ENCODE measurements around the gene LCORL. TPM values are rescaled to one million over a fixed set of nuclear protein-coding genes. Genes with fewer than 3 reads are reported as not detected.

LCORL gene
- total RNA-seq, 1 donor from 2014 or later: 10.3 TPM

- peak overlapping the region; percentile 97 for H3K4me3 Mint-ChIP-seq (ENCODE audit: unreplicated experiment)
- TF ChIP-seq CTCF (IDR thresholded peaks at IDR 0.05; ENCODE audit: insufficient read depth, low read depth, low read length): no peak
- peak overlapping the region; percentile 73 for H2AFZ ChIP-seq (ENCODE audit: low read depth, low read length)
- no peaks in the 10 kb centered on the region for H3K9me3 ChIP-seq (ENCODE audit: insufficient read depth, low read depth, low read length)
- DNase-seq (ENCODE audit: low read depth): no peak
- peaks cover 6% of the 10 kb centered on the region for H3K27me3 ChIP-seq (ENCODE audit: insufficient read depth, low read length)
- no peaks in the 10 kb centered on the region for H3K4me1 Mint-ChIP-seq (ENCODE audit: low read depth, unreplicated experiment)
- peak overlapping the region; percentile 42 for H3K27ac Mint-ChIP-seq (ENCODE audit: unreplicated experiment)
- H4K20me1 ChIP-seq (ENCODE audit: insufficient read depth, low read length): peaks cover 16% of the 10 kb centered on the region
- no peaks in the 10 kb centered on the region for H3K9me3 Mint-ChIP-seq (ENCODE audit: unreplicated experiment)
- peak overlapping the region; percentile 86 for H3K4me3 ChIP-seq (ENCODE audit: insufficient read depth, low read depth, low read length)
- peaks cover 11% of the 10 kb centered on the region for H3K27me3 Mint-ChIP-seq (ENCODE audit: low read depth, unreplicated experiment)
- H3K36me3 Mint-ChIP-seq (ENCODE audit: low read depth, unreplicated experiment): no peaks in the 10 kb centered on the region
- H3K27ac ChIP-seq (ENCODE audit: low read depth, low read length): peak overlapping the region; percentile 36
- H3K4me1 ChIP-seq (ENCODE audit: insufficient read depth, low read length): peaks cover 4% of the 10 kb centered on the region
- peak overlapping the region; percentile 82 for H3K9ac ChIP-seq (ENCODE audit: low read length)
- H3K4me2 ChIP-seq (ENCODE audit: low read length): peak overlapping the region; percentile 99
- peaks cover 55% of the 10 kb centered on the region for H3K79me2 ChIP-seq (ENCODE audit: insufficient read depth, low read length)
- FAIRE-seq: no peak
- H3K36me3 ChIP-seq (ENCODE audit: insufficient read depth, low read length): no peaks in the 10 kb centered on the region
Measured at GRCh38 chr4:18020145-18020670, 1.3 kb downstream of the LCORL start.

GRCh38 chr4:18014269-18014668, 7.3 kb downstream of the LCORL start:
- FAIRE-seq (no peak), DNase-seq (ENCODE audit: low read depth) (no peak)
- H4K20me1 ChIP-seq (ENCODE audit: insufficient read depth, low read length): peaks cover 31% of the 10 kb centered on the region
- no peaks in the 10 kb centered on the region for H3K36me3 ChIP-seq (ENCODE audit: insufficient read depth, low read length)
- no peak overlapping the region for H3K9ac ChIP-seq (ENCODE audit: low read length)
- no peak overlapping the region for H3K4me3 Mint-ChIP-seq (ENCODE audit: unreplicated experiment)
- no peaks in the 10 kb centered on the region for H3K9me3 ChIP-seq (ENCODE audit: insufficient read depth, low read depth, low read length)
- H3K4me1 ChIP-seq (ENCODE audit: insufficient read depth, low read length): no peaks in the 10 kb centered on the region
- TF ChIP-seq CTCF (IDR thresholded peaks at IDR 0.05; ENCODE audit: insufficient read depth, low read depth, low read length) (no peak), EZH2 (IDR thresholded peaks at IDR 0.05; ENCODE audit: insufficient read depth, low read length) (no peak)
- H3K9me3 Mint-ChIP-seq (ENCODE audit: unreplicated experiment): no peaks in the 10 kb centered on the region
- no peak overlapping the region for H3K4me3 ChIP-seq (ENCODE audit: insufficient read depth, low read depth, low read length)
- H2AFZ ChIP-seq (ENCODE audit: low read depth, low read length): no peak overlapping the region
- no peaks in the 10 kb centered on the region for H3K27me3 ChIP-seq (ENCODE audit: insufficient read depth, low read length)
- peaks cover 8% of the 10 kb centered on the region for H3K4me1 Mint-ChIP-seq (ENCODE audit: low read depth, unreplicated experiment)
- no peaks in the 10 kb centered on the region for H3K36me3 Mint-ChIP-seq (ENCODE audit: low read depth, unreplicated experiment)
- no peak overlapping the region for H3K27ac ChIP-seq (ENCODE audit: low read depth, low read length)
- H3K27ac Mint-ChIP-seq (ENCODE audit: unreplicated experiment): no peak overlapping the region
- peaks cover 95% of the 10 kb centered on the region for H3K79me2 ChIP-seq (ENCODE audit: insufficient read depth, low read length)
- H3K27me3 Mint-ChIP-seq (ENCODE audit: low read depth, unreplicated experiment): no peaks in the 10 kb centered on the region
- no peak overlapping the region for H3K4me2 ChIP-seq (ENCODE audit: low read length)

GRCh38 chr4:18012807-18013462, 8.6 kb downstream of the LCORL start:
- peak; percentile 65 for FAIRE-seq

More at GRCh38 chr4:18012807-18013462, 8.6 kb downstream of the LCORL start:
- H3K4me1 Mint-ChIP-seq (ENCODE audit: low read depth, unreplicated experiment): peaks cover 8% of the 10 kb centered on the region
- H3K9me3 ChIP-seq (ENCODE audit: insufficient read depth, low read depth, low read length): no peaks in the 10 kb centered on the region
- H3K4me1 ChIP-seq (ENCODE audit: insufficient read depth, low read length): no peaks in the 10 kb centered on the region
- H3K9me3 Mint-ChIP-seq (ENCODE audit: unreplicated experiment): no peaks in the 10 kb centered on the region
- H3K27ac Mint-ChIP-seq (ENCODE audit: unreplicated experiment): no peak overlapping the region
- H3K79me2 ChIP-seq (ENCODE audit: insufficient read depth, low read length): peaks cover 94% of the 10 kb centered on the region
- H3K4me3 Mint-ChIP-seq (ENCODE audit: unreplicated experiment): no peak overlapping the region
- H2AFZ ChIP-seq (ENCODE audit: low read depth, low read length): no peak overlapping the region
- H3K4me3 ChIP-seq (ENCODE audit: insufficient read depth, low read depth, low read length): no peak overlapping the region
- peaks cover 34% of the 10 kb centered on the region for H4K20me1 ChIP-seq (ENCODE audit: insufficient read depth, low read length)
- H3K27me3 Mint-ChIP-seq (ENCODE audit: low read depth, unreplicated experiment): no peaks in the 10 kb centered on the region
- no peak overlapping the region for H3K4me2 ChIP-seq (ENCODE audit: low read length)
- no peak overlapping the region for H3K27ac ChIP-seq (ENCODE audit: low read depth, low read length)
- H3K27me3 ChIP-seq (ENCODE audit: insufficient read depth, low read length): no peaks in the 10 kb centered on the region
- DNase-seq (ENCODE audit: low read depth): no peak
- H3K36me3 ChIP-seq (ENCODE audit: insufficient read depth, low read length): no peaks in the 10 kb centered on the region
- H3K36me3 Mint-ChIP-seq (ENCODE audit: low read depth, unreplicated experiment): no peaks in the 10 kb centered on the region
- H3K9ac ChIP-seq (ENCODE audit: low read length): no peak overlapping the region
- TF ChIP-seq EZH2 (IDR thresholded peaks at IDR 0.05; ENCODE audit: insufficient read depth, low read length) (no peak), CTCF (IDR thresholded peaks at IDR 0.05; ENCODE audit: insufficient read depth, low read depth, low read length) (no peak)
